Left colon (tissue), 2 donors: Measurements from ENCODE around the gene MAGI3. TPM values are rescaled to one million over a fixed set of nuclear protein-coding genes. Genes with fewer than 3 reads are reported as not detected.
"Not testable (repeated sequence)": the region's sequence is repeated elsewhere in the genome, so short reads cannot be mapped to it uniquely, and the experiment has no call there.

Source experiments
- ATAC-seq: fragments of 200-7000 bp; cut with Tn5 transposase; one replicate; pipeline ENCODE4 v1.9.1; 2020; ENCODE audit warnings: mild to moderate bottlenecking, moderate library complexity
- DNase-seq, 2 donors: peaks; one replicate each; pipeline ENCODE4 v3.0.0-alpha.2; 2020
- intact Hi-C, 2 donors: fragments of 100-400 bp; cut with DNase I in 1 of 2; cut with micrococcal nuclease in 1 of 2; formaldehyde crosslinking; loops; one replicate each; pipeline versions ENCODE4 v1.11.2 to v1.14.0; 2022; cut with DNase I, micrococcal nuclease
- total RNA-seq, 2 donors: library from RNA; stranded (reverse); fragmentation: NEBNext Ultra II Directional; extraction: Animal tissue kit (Norgen Biotek cat#: 25700); gene quantifications; one replicate each; pipeline ENCODE4 v1.2.1, GENCODE V29; 2021
- donor health status: DM: no; HTN: no; CAD: no.
- donor health status: DM: yes; HTN: yes; CAD: no.

The MAGI3 gene
- total RNA-seq, 2 donors from 2014 or later = 58.2 to 78.6 TPM

- no peak for DNase-seq
- ATAC-seq = peak; percentile 30
These were observed 98.4 kb downstream of the MAGI3 start for GRCh38 chr1:113488576-113489177.

GRCh38 chr1:113490384-113490783, 100.1 kb downstream of the MAGI3 start:
- DNase-seq = no peak
- ATAC-seq = no peak
- intact Hi-C loops = no loop called here

More at GRCh38 chr1:113488576-113489177, 98.4 kb downstream of the MAGI3 start:
- intact Hi-C loops = no loop called here

GRCh38 chr1:113493533-113493932, 103.2 kb downstream of the MAGI3 start:
- DNase-seq (no peak), ATAC-seq (no peak)
- intact Hi-C loops = no loop called here

GRCh38 chr1:113505357-113505756, 115.0 kb downstream of the MAGI3 start:
- intact Hi-C loops = no loop called here
- no peak for DNase-seq
- no peak for ATAC-seq

GRCh38 chr1:113507552-113508214, 117.4 kb downstream of the MAGI3 start:
- DNase-seq (no peak), ATAC-seq (peak; percentile 56)
- intact Hi-C loops = no loop called here

GRCh38 chr1:113508364-113509164, 118.2 kb downstream of the MAGI3 start:
- intact Hi-C loops = no loop called here
- ATAC-seq (peak; percentile 93), DNase-seq (no peak)

- DNase-seq, ATAC-seq, intact Hi-C loops: not testable (repeated sequence)
These were observed 119.5 kb downstream of the MAGI3 start for GRCh38 chr1:113509766-113510165.

- no peak for ATAC-seq
- no peak for DNase-seq
- intact Hi-C loops = no loop called here
These were observed 121.0 kb downstream of the MAGI3 start for GRCh38 chr1:113511269-113511668.

- ATAC-seq = no peak
- no peak for DNase-seq
- intact Hi-C loops = no loop called here
These were observed 125.2 kb downstream of the MAGI3 start for GRCh38 chr1:113515498-113515897.

- intact Hi-C loops = no loop called here
- ATAC-seq (no peak), DNase-seq (no peak)
These were observed 127.0 kb downstream of the MAGI3 start for GRCh38 chr1:113517346-113517745.

GRCh38 chr1:113517983-113518382, 127.7 kb downstream of the MAGI3 start:
- DNase-seq (no peak), ATAC-seq (no peak)
- intact Hi-C loops = no loop called here

- intact Hi-C loops = no loop called here
- DNase-seq = no peak
- peak; percentile 56 for ATAC-seq
These were observed 129.2 kb downstream of the MAGI3 start for GRCh38 chr1:113519556-113519955.

GRCh38 chr1:113530021-113530420, 139.7 kb downstream of the MAGI3 start:
- no peak for ATAC-seq

GRCh38 chr1:113531321-113531720, 141.0 kb downstream of the MAGI3 start:
- intact Hi-C loops = no loop called here
- DNase-seq (no peak), ATAC-seq (peak; percentile 26)

More at GRCh38 chr1:113530021-113530420, 139.7 kb downstream of the MAGI3 start:
- intact Hi-C loops = no loop called here
- DNase-seq = no peak

- no peak for DNase-seq
- intact Hi-C loops = no loop called here
- no peak for ATAC-seq
These were observed 142.7 kb downstream of the MAGI3 start for GRCh38 chr1:113533061-113533460.

- DNase-seq = no peak
- intact Hi-C loops = no loop called here
- peak; percentile 92 for ATAC-seq
These were observed 144.0 kb downstream of the MAGI3 start for GRCh38 chr1:113534130-113534817.

GRCh38 chr1:113534875-113535274, 144.6 kb downstream of the MAGI3 start:
- intact Hi-C loops = no loop called here
- DNase-seq = no peak
- ATAC-seq = peak; percentile 39

- DNase-seq (no peak), ATAC-seq (no peak)
- intact Hi-C loops = no loop called here
These were observed 146.0 kb downstream of the MAGI3 start for GRCh38 chr1:113536182-113536780.

GRCh38 chr1:113538225-113538624, 147.9 kb downstream of the MAGI3 start:
- intact Hi-C loops = no loop called here
- no peak for DNase-seq
- ATAC-seq = no peak
